ENCODE measurements around the gene MYL6.

The MYL6 gene

GRCh38 chr12:56158029-56158925 is at the start of gene MYL6:
Gene MYL6, plus strand, starts transcription at chr12:56158359. Its CDS starts 43 bp downstream, at chr12:56158402.
- in situ Hi-C loops (cut with HindIII; ENCODE audit: low sequenced_read_pairs): no loop called here

GRCh38 chr12:56110571-56110970 is 47.6 kb upstream of the MYL6 start:
- in situ Hi-C loops (cut with HindIII; ENCODE audit: low sequenced_read_pairs): no loop called here

GRCh38 chr12:56114084-56114483 is 44.1 kb upstream of the MYL6 start:
- in situ Hi-C loops (cut with HindIII; ENCODE audit: low sequenced_read_pairs): no loop called here

- in situ Hi-C loops (cut with HindIII; ENCODE audit: low sequenced_read_pairs): loop anchor here (5.0 kb wide), 1 partner anchor 77 kb away; no protein-coding TSS in a partner anchor
These were observed 42.8 kb upstream of the MYL6 start for GRCh38 chr12:56115329-56115728.

- in situ Hi-C loops (cut with HindIII; ENCODE audit: low sequenced_read_pairs): loop anchor here (5.0 kb wide), 1 partner anchor 76 kb away; no protein-coding TSS in a partner anchor
These were observed 41.7 kb upstream of the MYL6 start, which contains the start of gene RPL41 for GRCh38 chr12:56116267-56117081. Gene RPL41, plus strand, starts transcription at chr12:56116633.

GRCh38 chr12:56117082-56117706 is 41.0 kb upstream of the MYL6 start:
- in situ Hi-C loops (cut with HindIII; ENCODE audit: low sequenced_read_pairs): loop anchor here (5.0 kb wide), 1 partner anchor 75 kb away; no protein-coding TSS in a partner anchor

GRCh38 chr12:56117778-56118687 is 40.1 kb upstream of the MYL6 start, which contains the start of gene ZC3H10:
Gene ZC3H10, plus strand, starts transcription at chr12:56118266. Its CDS starts 2,297 bp downstream, at chr12:56120563.
- in situ Hi-C loops (cut with HindIII; ENCODE audit: low sequenced_read_pairs): loop anchor here (5.0 kb wide), 1 partner anchor 74 kb away; no protein-coding TSS in a partner anchor

- in situ Hi-C loops (cut with HindIII; ENCODE audit: low sequenced_read_pairs): loop anchor here (5.0 kb wide), 1 partner anchor 73 kb away; no protein-coding TSS in a partner anchor
These were observed 39.3 kb upstream of the MYL6 start for GRCh38 chr12:56118688-56119357.

- in situ Hi-C loops (cut with HindIII; ENCODE audit: low sequenced_read_pairs): loop anchor here (5.0 kb wide), 1 partner anchor 73 kb away; no protein-coding TSS in a partner anchor
These were observed 38.8 kb upstream of the MYL6 start for GRCh38 chr12:56119361-56119796.

- in situ Hi-C loops (cut with HindIII; ENCODE audit: low sequenced_read_pairs): no loop called here
These were observed 37.9 kb upstream of the MYL6 start for GRCh38 chr12:56120158-56120846.

GRCh38 chr12:56121204-56121870 is 36.8 kb upstream of the MYL6 start:
- in situ Hi-C loops (cut with HindIII; ENCODE audit: low sequenced_read_pairs): no loop called here

GRCh38 chr12:56122637-56123036 is 35.5 kb upstream of the MYL6 start:
- in situ Hi-C loops (cut with HindIII; ENCODE audit: low sequenced_read_pairs): no loop called here

- in situ Hi-C loops (cut with HindIII; ENCODE audit: low sequenced_read_pairs): no loop called here
These were observed 34.0 kb upstream of the MYL6 start for GRCh38 chr12:56124133-56124532.

- in situ Hi-C loops (cut with HindIII; ENCODE audit: low sequenced_read_pairs): no loop called here
These were observed 31.4 kb upstream of the MYL6 start for GRCh38 chr12:56126732-56127239.

- in situ Hi-C loops (cut with HindIII; ENCODE audit: low sequenced_read_pairs): no loop called here
These were observed 30.7 kb upstream of the MYL6 start for GRCh38 chr12:56127485-56127887.

- in situ Hi-C loops (cut with HindIII; ENCODE audit: low sequenced_read_pairs): no loop called here
These were observed 30.1 kb upstream of the MYL6 start, which contains the start of gene ESYT1 for GRCh38 chr12:56127888-56128669. Gene ESYT1, plus strand, starts transcription at chr12:56128267. Its CDS starts 53 bp downstream, at chr12:56128320.
